Measurements from ENCODE around the gene TK1. TPM values are rescaled to one million over a fixed set of nuclear protein-coding genes. Genes with fewer than 3 reads are reported as not detected.

TK1 gene
- total and polyA plus RNA-seq, 4 donors: 7.9 to 14.9 (median 10.3) TPM

- ATAC-seq (ENCODE audit: insufficient read depth, low FRiP score): no peak
- Histone ChIP-seq H3K4me3 (no peak overlapping the region), H3K36me3 (ENCODE audit: control insufficient read depth in 4 of 4, insufficient read depth in 4 of 4, low read length in 4 of 4) (peaks cover 0 to 4% (median under 1%) of the 10 kb centered on the region in 4 donors), H3K27me3 (ENCODE audit: control insufficient read depth in 3 of 3, insufficient read depth in 3 of 3, low read length in 2 of 3) (no peaks in the 10 kb centered on the region), H3K9me3 (ENCODE audit: control insufficient read depth in 4 of 4, insufficient read depth in 3 of 4, low read length in 3 of 4) (no peaks in the 10 kb centered on the region), H3K27ac (ENCODE audit: low read depth in 1 of 2, low read length in 1 of 2) (peak overlapping the region in 1 of 2 donors; percentile 52), H3K9ac (ENCODE audit: insufficient read depth in 1 of 2, low read length in 2 of 2) (no peak overlapping the region), H3K4me1 (ENCODE audit: control insufficient read depth in 5 of 5, insufficient read depth in 5 of 5, low read length in 5 of 5) (peaks cover 0 to 3% (median 0%) of the 10 kb centered on the region in 5 donors)
- no peak for TF ChIP-seq CTCF (IDR thresholded peaks at IDR 0.05; ENCODE audit: control extremely low read depth, extremely low read depth)
- 70 to 74% methylated on average over 3 of the region's 3 CpGs for WGBS, 2 donors
- no peak for DNase-seq
Observed at GRCh38 chr17:78223765-78224164, 36.9 kb upstream of the TK1 start.

GRCh38 chr17:78223061-78223460, 36.2 kb upstream of the TK1 start:
- Histone ChIP-seq H3K9ac (ENCODE audit: insufficient read depth in 1 of 2, low read length in 2 of 2) (no peak overlapping the region), H3K4me1 (ENCODE audit: control insufficient read depth in 5 of 5, insufficient read depth in 5 of 5, low read length in 5 of 5) (peaks cover 0 to 3% (median 0%) of the 10 kb centered on the region in 5 donors), H3K27ac (ENCODE audit: low read depth in 1 of 2, low read length in 1 of 2) (peak overlapping the region in 1 of 2 donors; percentile 73), H3K27me3 (ENCODE audit: control insufficient read depth in 3 of 3, insufficient read depth in 3 of 3, low read length in 2 of 3) (no peaks in the 10 kb centered on the region), H3K9me3 (ENCODE audit: control insufficient read depth in 4 of 4, insufficient read depth in 3 of 4, low read length in 3 of 4) (no peaks in the 10 kb centered on the region), H3K36me3 (ENCODE audit: control insufficient read depth in 4 of 4, insufficient read depth in 4 of 4, low read length in 4 of 4) (peaks cover 0 to 4% (median under 1%) of the 10 kb centered on the region in 4 donors), H3K4me3 (no peak overlapping the region)
- DNase-seq: peak in 1 of 3 donors; percentile 25
- ATAC-seq (ENCODE audit: insufficient read depth, low FRiP score): no peak
- TF ChIP-seq CTCF (IDR thresholded peaks at IDR 0.05; ENCODE audit: control extremely low read depth, extremely low read depth): no peak
- WGBS, 2 donors: 56 to 60% methylated on average over 4 of the region's 4 CpGs

- DNase-seq (no peak), ATAC-seq (ENCODE audit: insufficient read depth, low FRiP score) (no peak)
- H3K4me3 ChIP-seq: no peak overlapping the region
- H3K27me3 ChIP-seq (ENCODE audit: control insufficient read depth in 3 of 3, insufficient read depth in 3 of 3, low read length in 2 of 3): no peaks in the 10 kb centered on the region
- H3K9ac ChIP-seq (ENCODE audit: insufficient read depth in 1 of 2, low read length in 2 of 2): no peak overlapping the region
- H3K27ac ChIP-seq (ENCODE audit: low read depth in 1 of 2, low read length in 1 of 2): no peak overlapping the region
- H3K4me1 ChIP-seq (ENCODE audit: control insufficient read depth in 5 of 5, insufficient read depth in 5 of 5, low read length in 5 of 5): peaks cover 0 to 16% (median 2%) of the 10 kb centered on the region in 5 donors
- TF ChIP-seq CTCF (IDR thresholded peaks at IDR 0.05; ENCODE audit: control extremely low read depth, extremely low read depth): no peak
- peaks cover 0 to 4% (median under 1%) of the 10 kb centered on the region in 4 donors for H3K36me3 ChIP-seq (ENCODE audit: control insufficient read depth in 4 of 4, insufficient read depth in 4 of 4, low read length in 4 of 4)
- H3K9me3 ChIP-seq (ENCODE audit: control insufficient read depth in 4 of 4, insufficient read depth in 3 of 4, low read length in 3 of 4): no peaks in the 10 kb centered on the region
- 92 to 93% methylated on average over 11 of the region's 11 CpGs for WGBS, 2 donors
Observed at GRCh38 chr17:78219396-78220150, 32.7 kb upstream of the TK1 start.
